Measurements from ENCODE around the gene TIFAB.

DNA sequence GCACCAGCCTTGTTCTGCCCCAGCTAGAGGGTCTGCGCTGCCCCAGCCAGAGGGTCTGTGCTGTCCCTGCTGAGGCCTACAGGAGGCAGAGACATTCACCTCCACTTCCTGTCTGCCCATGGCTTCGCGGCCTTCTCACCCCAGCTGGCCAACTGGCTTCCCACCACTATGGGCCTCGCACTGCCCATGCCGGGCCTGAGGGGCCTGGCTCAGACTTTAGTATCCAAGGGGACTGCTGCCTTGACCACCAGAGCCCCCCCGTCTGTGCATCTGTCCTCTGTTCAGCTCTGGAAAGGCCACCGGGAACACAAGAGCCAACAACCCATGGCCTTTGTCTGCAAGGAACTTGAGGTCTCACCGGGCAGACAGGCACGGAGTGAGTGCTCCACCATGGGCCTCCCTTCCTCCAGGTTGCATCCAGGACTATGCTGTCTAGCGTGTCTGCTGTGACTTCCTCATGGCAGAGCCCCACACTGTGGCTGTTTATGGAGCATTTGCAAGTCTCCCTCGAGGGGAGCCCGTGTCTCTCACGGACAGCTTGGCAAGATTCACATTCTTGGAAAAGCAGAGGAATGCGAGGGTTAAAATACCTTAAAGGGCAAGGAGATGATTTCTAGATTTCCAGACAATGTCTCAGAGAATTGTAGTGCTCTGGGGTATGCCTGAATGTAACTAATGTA is 6.7 kb downstream of the TIFAB start:
- TF ChIP-seq CTCF (IDR thresholded peaks at IDR 0.05) (no peak), POLR2A (IDR thresholded peaks at IDR 0.05) (no peak)
